ENCODE data around the gene TNRC6A. TPM values are rescaled to one million over a fixed set of nuclear protein-coding genes. Genes with fewer than 3 reads are reported as not detected.

The TNRC6A gene
- total RNA-seq, 1 donor from 2014 or later, result 16.1 TPM

Other genes with a start within 250 kb of the TNRC6A start
- gene RBBP6, start 190.1 kb upstream of the TNRC6A start, total RNA-seq, result 28.4 TPM
- gene SLC5A11, start 116.3 kb downstream of the TNRC6A start, total RNA-seq, result not detected

All from esophagus mucosa (tissue), 1 donor.